Measurements from ENCODE around the gene CAGE1. TPM values are rescaled to one million over a fixed set of nuclear protein-coding genes. Genes with fewer than 3 reads are reported as not detected.

The CAGE1 gene
- total and polyA plus RNA-seq, 2 experiments from 2014 or later, result 0.07 TPM; not detected in 1

- no peak for ATAC-seq
- H3K4me3 ChIP-seq, result no peak overlapping the region
- H3K9me3 Mint-ChIP-seq, result peaks cover 12% of the 10 kb centered on the region; the same call in 2 of the 3 replicates
- 0 out of 2 replicates have a peak, but pooled peaks cover 3% of the 10 kb centered on the region for H3K9me2 ChIP-seq (ENCODE audit: insufficient read depth)
- H3K27me3 Mint-ChIP-seq (ENCODE audit: insufficient read depth, low read depth, poor library complexity), result peaks cover 3% of the 10 kb centered on the region
- no peaks in the 10 kb centered on the region for H3K27me3 ChIP-seq (ENCODE audit: insufficient read depth)
- H3K4me1 ChIP-seq (ENCODE audit: insufficient read depth), result no peaks in the 10 kb centered on the region
- H3K4me1 Mint-ChIP-seq, result peaks cover 13% of the 10 kb centered on the region
- H4K20me1 ChIP-seq (replicated peaks; ENCODE audit: insufficient read depth), result no peaks in the 10 kb centered on the region
- peaks cover 7% of the 10 kb centered on the region; the same call in 2 of the 3 replicates for H3K36me3 Mint-ChIP-seq (ENCODE audit: low read depth)
- no peak overlapping the region for H3K27ac Mint-ChIP-seq
- H3K4me2 ChIP-seq, result no peak overlapping the region
- H2AFZ ChIP-seq, result 0 out of 2 replicates have a peak overlapping the region, but pooled peaks have one; percentile 32
- no peaks in the 10 kb centered on the region for H3F3A ChIP-seq (replicated peaks; ENCODE audit: low read depth)
- H3K4me3 Mint-ChIP-seq, result no peak overlapping the region; the same call in 2 of the 3 replicates
- TF ChIP-seq ZNF331 (CRISPR knock-in tag; IDR thresholded peaks at IDR 0.05; ENCODE audit: low read depth) (no peak), EZH2phosphoT487 (IDR thresholded peaks at IDR 0.05; ENCODE audit: unreplicated experiment) (no peak), ZNF114 (CRISPR knock-in tag; IDR thresholded peaks at IDR 0.05) (no peak), STAT1 (IDR thresholded peaks at IDR 0.05; ENCODE audit: unreplicated experiment) (no peak), EZH2 (IDR thresholded peaks at IDR 0.05; ENCODE audit: low read depth, unreplicated experiment) (no peak), JUNB (IDR thresholded peaks at IDR 0.05; ENCODE audit: unreplicated experiment) (no peak)
- H3K79me2 ChIP-seq (replicated peaks; ENCODE audit: insufficient read depth), result no peaks in the 10 kb centered on the region
- no peak for DNase-seq (ENCODE audit: low spot score)
- no peak overlapping the region for H3K27ac ChIP-seq (ENCODE audit: low read depth)
- no peaks in the 10 kb centered on the region for H3K36me3 ChIP-seq (ENCODE audit: insufficient read depth)
Observed at GRCh38 chr6:7343546-7344475, 45.7 kb downstream of the CAGE1 start.

GRCh38 chr6:7341989-7342742, 47.4 kb downstream of the CAGE1 start:
- DNase-seq (ENCODE audit: low spot score) (no peak), ATAC-seq (no peak)
- peaks cover 4% of the 10 kb centered on the region; the same call in 1 of the 3 replicates for H3K9me3 Mint-ChIP-seq
- Histone ChIP-seq H3K79me2 (replicated peaks; ENCODE audit: insufficient read depth) (no peaks in the 10 kb centered on the region), H4K20me1 (replicated peaks; ENCODE audit: insufficient read depth) (no peaks in the 10 kb centered on the region), H3K27me3 (ENCODE audit: insufficient read depth) (no peaks in the 10 kb centered on the region), H3K27ac (ENCODE audit: low read depth) (no peak overlapping the region), H3K4me1 (ENCODE audit: insufficient read depth) (no peaks in the 10 kb centered on the region), H2AFZ (no peak overlapping the region), H3K4me3 (no peak overlapping the region), H3K4me2 (no peak overlapping the region), H3F3A (replicated peaks; ENCODE audit: low read depth) (no peaks in the 10 kb centered on the region), H3K36me3 (ENCODE audit: insufficient read depth) (no peaks in the 10 kb centered on the region), H3K9me2 (ENCODE audit: insufficient read depth) (0 out of 2 replicates have a peak, but pooled peaks cover 3% of the 10 kb centered on the region)
- no peak overlapping the region for H3K4me3 Mint-ChIP-seq
- H3K27ac Mint-ChIP-seq, result no peak overlapping the region
- H3K4me1 Mint-ChIP-seq, result peaks cover 3% of the 10 kb centered on the region
- H3K27me3 Mint-ChIP-seq (ENCODE audit: insufficient read depth, low read depth, poor library complexity), result peaks cover 3% of the 10 kb centered on the region
- H3K36me3 Mint-ChIP-seq (ENCODE audit: low read depth), result peaks cover 2% of the 10 kb centered on the region; the same call in 1 of the 3 replicates
- TF ChIP-seq POLR2AphosphoS5 (IDR thresholded peaks at IDR 0.05; ENCODE audit: low read depth), result no peak
- no peak for TF ChIP-seq REST (IDR thresholded peaks at IDR 0.05; ENCODE audit: unreplicated experiment)
- TF ChIP-seq CTCF (conservative IDR thresholded peaks at IDR 0.05; ENCODE audit: low read depth in 2 of 2), result no peak
- TF ChIP-seq ZNF114 (CRISPR knock-in tag; IDR thresholded peaks at IDR 0.05), result no peak
- no peak for TF ChIP-seq NANOG (IDR thresholded peaks at IDR 0.05; ENCODE audit: borderline replicate concordance)
- no peak for TF ChIP-seq JUNB (IDR thresholded peaks at IDR 0.05; ENCODE audit: unreplicated experiment)
- no peak for TF ChIP-seq STAT1 (IDR thresholded peaks at IDR 0.05; ENCODE audit: unreplicated experiment)
